ENCODE results near the gene SORCS2.

The SORCS2 gene

DNA sequence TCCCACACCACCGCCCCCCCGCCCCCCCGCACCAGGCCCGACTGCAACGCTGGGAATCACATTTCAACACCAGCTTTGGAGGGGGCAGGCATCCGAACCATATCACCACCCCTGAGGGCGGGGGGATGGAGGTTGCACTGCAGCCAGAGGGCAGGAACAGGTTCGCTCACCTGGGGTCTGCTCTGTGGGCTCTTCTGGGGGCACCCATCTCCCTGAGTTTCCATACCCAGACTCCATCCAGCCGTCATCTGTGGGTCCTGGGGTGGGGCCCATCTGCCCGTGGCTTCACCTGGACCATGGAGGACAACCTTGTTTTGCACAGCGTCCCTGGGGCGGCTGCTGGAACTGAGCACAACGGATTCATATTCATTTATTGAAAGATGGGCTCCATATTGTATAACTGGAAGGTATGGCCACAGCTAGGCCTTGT lies 235.5 kb downstream of the SORCS2 start:
- Histone ChIP-seq H3K9me2 (replicated peaks; ENCODE audit: control insufficient read depth, low read length) (no peaks in the 10 kb centered on the region), H3K9me3 (ENCODE audit: control insufficient read depth, insufficient read depth, low read length) (no peaks in the 10 kb centered on the region), H3K27me3 (ENCODE audit: control insufficient read depth, low read length) (no peaks in the 10 kb centered on the region), H4K20me1 (ENCODE audit: control insufficient read depth, insufficient read depth, low read depth, low read length) (no peaks in the 10 kb centered on the region), H3K36me3 (ENCODE audit: control insufficient read depth, low read length) (no peaks in the 10 kb centered on the region), H3K4me1 (ENCODE audit: control insufficient read depth, low read length) (no peaks in the 10 kb centered on the region), H3K27ac (ENCODE audit: low read depth, low read length) (no peak overlapping the region), H3K4me2 (ENCODE audit: low read length) (no peak overlapping the region), H3K4me3 (ENCODE audit: low read length) (no peak overlapping the region), H3K79me2 (ENCODE audit: control insufficient read depth, low read length) (no peaks in the 10 kb centered on the region), H3F3A (ENCODE audit: control insufficient read depth, insufficient read depth) (no peaks in the 10 kb centered on the region)
- TF ChIP-seq EZH2phosphoT487 (IDR thresholded peaks at IDR 0.05; ENCODE audit: borderline replicate concordance, low read length): no peak

DNA sequence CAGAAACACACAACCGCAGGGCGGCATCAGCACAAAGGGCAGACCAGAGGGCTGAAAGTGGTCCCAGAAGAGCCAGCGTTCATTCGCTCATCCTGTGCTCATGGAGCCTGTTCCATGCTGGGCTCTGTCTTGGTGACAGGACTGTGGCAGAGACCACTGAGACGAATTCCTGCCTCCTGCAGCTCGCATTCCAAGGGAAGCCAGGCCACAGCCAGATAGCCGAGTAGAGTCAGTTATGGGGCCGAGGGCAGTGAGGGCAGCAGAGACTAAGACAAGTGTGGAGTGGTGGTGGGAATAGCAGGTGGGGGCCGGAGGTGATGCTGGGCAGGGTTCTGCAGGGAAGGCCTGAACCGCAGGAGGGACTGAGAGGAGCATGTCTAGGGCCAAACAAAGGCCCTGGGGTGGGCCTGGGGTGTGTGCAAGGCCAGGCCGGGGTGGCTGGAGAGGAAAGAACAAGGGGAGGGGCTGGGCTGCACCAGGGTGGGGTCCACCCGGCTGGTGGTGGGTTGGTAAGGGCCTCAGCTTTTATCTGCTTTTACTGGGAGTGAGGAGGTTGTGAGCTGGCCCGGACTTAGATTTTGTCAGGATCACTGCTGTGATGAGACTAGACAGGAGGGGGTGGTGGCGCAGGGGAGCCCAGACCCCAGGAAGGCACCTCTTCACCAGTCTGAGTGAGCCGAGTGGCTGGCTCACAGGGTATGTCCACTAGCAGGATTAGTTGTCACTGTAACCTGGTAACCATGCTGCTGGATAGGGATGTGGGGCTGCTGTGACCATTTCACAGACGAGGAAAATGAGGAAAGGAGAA lies 236.1 kb downstream of the SORCS2 start:
- Histone ChIP-seq H3F3A (ENCODE audit: control insufficient read depth, insufficient read depth) (no peaks in the 10 kb centered on the region), H3K27me3 (ENCODE audit: control insufficient read depth, low read length) (no peaks in the 10 kb centered on the region), H3K9me3 (ENCODE audit: control insufficient read depth, insufficient read depth, low read length) (no peaks in the 10 kb centered on the region), H3K4me1 (ENCODE audit: control insufficient read depth, low read length) (no peaks in the 10 kb centered on the region), H3K36me3 (ENCODE audit: control insufficient read depth, low read length) (no peaks in the 10 kb centered on the region), H3K4me3 (ENCODE audit: low read length) (no peak overlapping the region), H3K9me2 (replicated peaks; ENCODE audit: control insufficient read depth, low read length) (no peaks in the 10 kb centered on the region), H3K4me2 (ENCODE audit: low read length) (no peak overlapping the region), H4K20me1 (ENCODE audit: control insufficient read depth, insufficient read depth, low read depth, low read length) (no peaks in the 10 kb centered on the region), H3K79me2 (ENCODE audit: control insufficient read depth, low read length) (no peaks in the 10 kb centered on the region), H3K27ac (ENCODE audit: low read depth, low read length) (no peak overlapping the region)
- TF ChIP-seq EZH2phosphoT487 (IDR thresholded peaks at IDR 0.05; ENCODE audit: borderline replicate concordance, low read length): no peak
- TF ChIP-seq, protein P1, sequence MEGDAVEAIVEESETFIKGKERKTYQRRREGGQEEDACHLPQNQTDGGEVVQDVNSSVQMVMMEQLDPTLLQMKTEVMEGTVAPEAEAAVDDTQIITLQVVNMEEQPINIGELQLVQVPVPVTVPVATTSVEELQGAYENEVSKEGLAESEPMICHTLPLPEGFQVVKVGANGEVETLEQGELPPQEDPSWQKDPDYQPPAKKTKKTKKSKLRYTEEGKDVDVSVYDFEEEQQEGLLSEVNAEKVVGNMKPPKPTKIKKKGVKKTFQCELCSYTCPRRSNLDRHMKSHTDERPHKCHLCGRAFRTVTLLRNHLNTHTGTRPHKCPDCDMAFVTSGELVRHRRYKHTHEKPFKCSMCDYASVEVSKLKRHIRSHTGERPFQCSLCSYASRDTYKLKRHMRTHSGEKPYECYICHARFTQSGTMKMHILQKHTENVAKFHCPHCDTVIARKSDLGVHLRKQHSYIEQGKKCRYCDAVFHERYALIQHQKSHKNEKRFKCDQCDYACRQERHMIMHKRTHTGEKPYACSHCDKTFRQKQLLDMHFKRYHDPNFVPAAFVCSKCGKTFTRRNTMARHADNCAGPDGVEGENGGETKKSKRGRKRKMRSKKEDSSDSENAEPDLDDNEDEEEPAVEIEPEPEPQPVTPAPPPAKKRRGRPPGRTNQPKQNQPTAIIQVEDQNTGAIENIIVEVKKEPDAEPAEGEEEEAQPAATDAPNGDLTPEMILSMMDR (IDR thresholded peaks at IDR 0.05; ENCODE audit: low read depth, low read length, poor library complexity, severe bottlenecking): no peak

DNA sequence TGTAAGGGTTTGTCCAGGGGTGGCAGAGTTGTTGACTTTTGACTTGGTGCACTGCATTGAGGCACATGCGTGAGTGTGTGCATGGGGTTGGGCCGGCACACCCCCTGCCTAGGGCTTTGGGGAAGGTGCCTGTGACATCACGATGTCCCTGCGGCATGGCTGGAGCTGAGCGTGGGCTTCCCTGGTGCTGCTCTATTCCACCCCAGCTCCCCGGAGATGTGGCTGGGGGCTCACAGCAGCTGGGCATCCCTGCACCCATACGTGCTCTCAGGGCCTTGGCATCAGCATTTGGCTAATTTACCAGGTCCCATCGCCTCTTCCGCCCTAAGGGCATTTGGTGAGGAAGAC lies 236.7 kb downstream of the SORCS2 start:
- Histone ChIP-seq H3K36me3 (ENCODE audit: control insufficient read depth, low read length) (no peaks in the 10 kb centered on the region), H3K4me2 (ENCODE audit: low read length) (no peak overlapping the region), H3K27me3 (ENCODE audit: control insufficient read depth, low read length) (no peaks in the 10 kb centered on the region), H3K79me2 (ENCODE audit: control insufficient read depth, low read length) (no peaks in the 10 kb centered on the region), H3K9me2 (replicated peaks; ENCODE audit: control insufficient read depth, low read length) (no peaks in the 10 kb centered on the region), H3K4me1 (ENCODE audit: control insufficient read depth, low read length) (no peaks in the 10 kb centered on the region), H3K4me3 (ENCODE audit: low read length) (no peak overlapping the region), H3K9me3 (ENCODE audit: control insufficient read depth, insufficient read depth, low read length) (no peaks in the 10 kb centered on the region), H4K20me1 (ENCODE audit: control insufficient read depth, insufficient read depth, low read depth, low read length) (no peaks in the 10 kb centered on the region), H3F3A (ENCODE audit: control insufficient read depth, insufficient read depth) (no peaks in the 10 kb centered on the region), H3K27ac (ENCODE audit: low read depth, low read length) (no peak overlapping the region)
- no peak for TF ChIP-seq EZH2phosphoT487 (IDR thresholded peaks at IDR 0.05; ENCODE audit: borderline replicate concordance, low read length)
- TF ChIP-seq, protein P1 (IDR thresholded peaks at IDR 0.05; ENCODE audit: low read depth, low read length, poor library complexity, severe bottlenecking): no peak

DNA sequence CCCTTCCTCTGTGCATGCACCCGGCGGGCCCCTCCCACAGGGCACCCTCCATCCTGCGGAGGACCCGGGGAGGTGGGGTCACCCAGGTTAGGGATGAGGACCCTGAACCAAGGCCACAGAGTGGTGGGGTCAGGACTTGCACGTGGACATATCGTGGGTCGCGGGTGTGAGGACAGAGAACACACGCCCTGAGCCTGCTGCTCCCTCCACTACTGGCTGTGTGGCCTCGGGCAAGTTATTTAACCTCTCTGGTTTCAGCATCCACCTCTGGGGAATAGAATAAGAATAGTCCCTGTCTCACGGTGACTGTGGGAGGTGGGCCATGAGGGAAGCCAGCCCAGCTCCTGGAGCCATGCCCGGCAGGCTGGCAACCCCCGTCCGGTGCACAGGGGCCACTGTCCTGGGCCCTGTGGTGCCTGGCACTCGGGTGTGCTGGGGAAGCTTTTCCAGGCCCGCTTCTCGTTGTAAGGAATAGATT lies 237.3 kb downstream of the SORCS2 start:
- no peak overlapping the region for H3K4me3 ChIP-seq (ENCODE audit: low read length)
- no peaks in the 10 kb centered on the region for H3F3A ChIP-seq (ENCODE audit: control insufficient read depth, insufficient read depth)
- H3K36me3 ChIP-seq (ENCODE audit: control insufficient read depth, low read length): no peaks in the 10 kb centered on the region
- H3K79me2 ChIP-seq (ENCODE audit: control insufficient read depth, low read length): no peaks in the 10 kb centered on the region
- H4K20me1 ChIP-seq (ENCODE audit: control insufficient read depth, insufficient read depth, low read depth, low read length): no peaks in the 10 kb centered on the region
- no peaks in the 10 kb centered on the region for H3K9me2 ChIP-seq (replicated peaks; ENCODE audit: control insufficient read depth, low read length)
- H3K9me3 ChIP-seq (ENCODE audit: control insufficient read depth, insufficient read depth, low read length): no peaks in the 10 kb centered on the region
- TF ChIP-seq EZH2phosphoT487 (IDR thresholded peaks at IDR 0.05; ENCODE audit: borderline replicate concordance, low read length): no peak
- TF ChIP-seq, protein P1 (IDR thresholded peaks at IDR 0.05; ENCODE audit: low read depth, low read length, poor library complexity, severe bottlenecking): no peak
- no peak overlapping the region for H3K27ac ChIP-seq (ENCODE audit: low read depth, low read length)
- no peak overlapping the region for H3K4me2 ChIP-seq (ENCODE audit: low read length)
- no peaks in the 10 kb centered on the region for H3K27me3 ChIP-seq (ENCODE audit: control insufficient read depth, low read length)
- no peaks in the 10 kb centered on the region for H3K4me1 ChIP-seq (ENCODE audit: control insufficient read depth, low read length)

All from DOHH2 (cell line).